A673 (cell line): ENCODE results near the gene SLC37A3. TPM values are rescaled to one million over a fixed set of nuclear protein-coding genes. Genes with fewer than 3 reads are reported as not detected.

Experiments used
- BruUV-seq: library from RNA; stranded (reverse); fragments of 400-500 nt; replicated peaks from 2 replicates; lab custom pipeline; 2021; lab: Mats Ljungman, UMichigan
- CTCF ChIA-PET: fragments of 300-600 bp; sonication (Branson Sonifier 250); formaldehyde crosslinking; loops from one replicate; lab custom pipeline; 2022; ENCODE audit warnings: antibody characterized with exemption; lab: Charles Lee
- POLR2A ChIA-PET: fragments of 300-600 bp; sonication (Branson Sonifier 250); formaldehyde crosslinking; loops from one replicate; lab custom pipeline; 2022; ENCODE audit warnings: antibody characterized with exemption; ENCODE audit not compliant: low non-redundant PET; lab: Charles Lee
- DNase-seq: peaks from one replicate; pipeline ENCODE4 v3.0.0-alpha.2; 2015; ENCODE audit warnings: low spot score
- H3K27ac ChIP-seq: fragments of 200-600 bp; sonication (generic); 2 replicates; pipeline ENCODE4 v1.5.1; 2016; ENCODE audit warnings: mixed run types, low read depth, mild to moderate bottlenecking, mixed read lengths, antibody characterized with exemption, low read length; ENCODE audit not compliant: poor library complexity, severe bottlenecking
- H3K27me3 ChIP-seq: fragments of 200-600 bp; sonication (generic); replicated peaks from 2 replicates; pipeline ENCODE4 v1.6.1; 2017; ENCODE audit warnings: mixed run types, low read depth, mild to moderate bottlenecking, mixed read lengths, antibody characterized with exemption, low read length; ENCODE audit not compliant: insufficient read depth, poor library complexity
- H3K36me3 ChIP-seq: fragments of 200-600 bp; sonication (generic); 2 replicates; pipeline ENCODE4 v1.6.1; 2016; ENCODE audit warnings: mixed run types, mild to moderate bottlenecking, mixed read lengths, antibody characterized with exemption, low read length; ENCODE audit not compliant: insufficient read depth, poor library complexity, severe bottlenecking
- H3K4me1 ChIP-seq: fragments of 200-600 bp; sonication (generic); 2 replicates; pipeline ENCODE4 v1.6.1; 2017; ENCODE audit warnings: mixed run types, mild to moderate bottlenecking, mixed read lengths, antibody characterized with exemption, low read length; ENCODE audit not compliant: insufficient read depth, poor library complexity, severe bottlenecking
- H3K4me3 ChIP-seq: fragments of 200-600 bp; sonication (generic); 2 replicates; pipeline ENCODE4 v1.5.1; 2016; ENCODE audit warnings: low read depth, mixed run types, mild to moderate bottlenecking, mixed read lengths, low read length; ENCODE audit not compliant: poor library complexity, severe bottlenecking
- H3K9me3 ChIP-seq: fragments of 200-600 bp; sonication (generic); 2 replicates; pipeline ENCODE4 v1.6.1; 2016; ENCODE audit warnings: mixed run types, low read depth, mild to moderate bottlenecking, mixed read lengths, antibody characterized with exemption, low read length; ENCODE audit not compliant: poor library complexity, severe bottlenecking
- EZH2 ChIP-seq: fragments of 200-600 bp; sonication (generic); IDR thresholded peaks from 2 replicates; pipeline ENCODE4 v1.6.1; 2017; ENCODE audit warnings: borderline replicate concordance, low read depth, mild to moderate bottlenecking, mixed read lengths, antibody characterized with exemption, low read length; ENCODE audit not compliant: poor library complexity, severe bottlenecking
- intact Hi-C: fragments of 100-400 bp; cut with micrococcal nuclease; formaldehyde crosslinking; loops from one replicate; pipeline ENCODE4 v1.10.0; 2022; ENCODE audit not compliant: unreplicated experiment
- total RNA-seq: library from RNA; stranded (reverse); gene quantifications from 2 replicates; pipeline ENCODE4 v1.2.3, GENCODE V29; 2021
- TF ChIP-seq, protein P1 (sequence below): fragments of 300-800, 200-600 bp; sonication (generic); conservative IDR thresholded peaks from 2 replicates; pipeline ENCODE4 v1.5.1; 2017; ENCODE audit warnings: low read depth, mild to moderate bottlenecking, antibody characterized with exemption, low read length, moderate library complexity, mixed read lengths

The SLC37A3 gene
- total RNA-seq, 1 experiment from 2014 or later, result 34.7 TPM

DNA sequence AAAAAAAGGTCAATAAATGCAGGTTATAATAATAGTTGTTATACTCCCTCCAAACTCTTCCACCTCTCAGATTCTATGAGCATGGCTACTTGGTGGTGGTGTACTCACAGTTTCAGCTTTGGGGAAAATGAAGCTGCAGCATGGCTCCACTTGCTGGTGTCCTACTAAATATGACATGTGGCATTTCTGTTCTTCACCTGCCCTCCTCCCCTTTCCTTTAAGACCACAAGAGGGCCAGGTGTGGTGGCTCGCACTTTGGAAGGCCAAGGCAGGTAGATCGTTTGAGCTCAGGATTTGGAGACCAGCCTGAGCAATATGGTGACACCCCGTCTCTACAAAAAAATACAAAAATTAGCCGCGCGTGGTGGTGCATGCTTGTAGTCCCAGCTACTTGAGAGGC, 101.1 kb downstream of the SLC37A3 start:
- Histone ChIP-seq H3K27me3 (no peaks in the 10 kb centered on the region), H3K4me3 (no peak overlapping the region), H3K27ac (no peak overlapping the region), H3K9me3 (no peaks in the 10 kb centered on the region), H3K36me3 (no peaks in the 10 kb centered on the region), H3K4me1 (no peaks in the 10 kb centered on the region)
- POLR2A ChIA-PET, result no interaction called here
- no peak for TF ChIP-seq EZH2
- TF ChIP-seq, protein P1, sequence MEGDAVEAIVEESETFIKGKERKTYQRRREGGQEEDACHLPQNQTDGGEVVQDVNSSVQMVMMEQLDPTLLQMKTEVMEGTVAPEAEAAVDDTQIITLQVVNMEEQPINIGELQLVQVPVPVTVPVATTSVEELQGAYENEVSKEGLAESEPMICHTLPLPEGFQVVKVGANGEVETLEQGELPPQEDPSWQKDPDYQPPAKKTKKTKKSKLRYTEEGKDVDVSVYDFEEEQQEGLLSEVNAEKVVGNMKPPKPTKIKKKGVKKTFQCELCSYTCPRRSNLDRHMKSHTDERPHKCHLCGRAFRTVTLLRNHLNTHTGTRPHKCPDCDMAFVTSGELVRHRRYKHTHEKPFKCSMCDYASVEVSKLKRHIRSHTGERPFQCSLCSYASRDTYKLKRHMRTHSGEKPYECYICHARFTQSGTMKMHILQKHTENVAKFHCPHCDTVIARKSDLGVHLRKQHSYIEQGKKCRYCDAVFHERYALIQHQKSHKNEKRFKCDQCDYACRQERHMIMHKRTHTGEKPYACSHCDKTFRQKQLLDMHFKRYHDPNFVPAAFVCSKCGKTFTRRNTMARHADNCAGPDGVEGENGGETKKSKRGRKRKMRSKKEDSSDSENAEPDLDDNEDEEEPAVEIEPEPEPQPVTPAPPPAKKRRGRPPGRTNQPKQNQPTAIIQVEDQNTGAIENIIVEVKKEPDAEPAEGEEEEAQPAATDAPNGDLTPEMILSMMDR, result no peak
- CTCF ChIA-PET, result no interaction called here
- intact Hi-C loops, result no loop called here
- BruUV-seq, result no TSS peak
- no peak for DNase-seq

DNA sequence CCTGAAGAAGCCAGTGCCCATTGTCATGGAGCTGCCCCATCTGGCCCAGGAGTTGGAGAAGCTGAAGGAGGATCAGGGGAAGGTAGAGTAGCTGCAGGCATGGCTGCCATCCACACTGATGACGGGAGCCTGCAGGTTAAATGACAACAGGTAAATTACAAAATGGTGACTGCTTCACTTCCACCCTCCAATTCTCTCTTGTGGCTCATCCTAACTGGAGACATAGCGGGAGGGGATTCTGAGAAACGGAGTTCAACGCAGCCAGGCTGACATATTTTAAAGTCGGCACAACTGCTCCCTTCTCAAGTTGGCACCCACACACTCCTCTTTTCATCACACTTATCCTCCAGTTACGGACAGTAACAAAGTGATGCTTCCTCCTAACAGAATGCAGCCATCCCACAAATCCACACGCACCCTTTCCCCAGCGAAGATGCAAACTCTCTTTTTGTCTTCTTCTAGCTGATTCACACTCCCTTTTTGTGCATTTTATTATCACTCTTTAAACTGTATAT, 103.0 kb downstream of the SLC37A3 start:
- Histone ChIP-seq H3K36me3 (no peaks in the 10 kb centered on the region), H3K4me3 (no peak overlapping the region), H3K4me1 (no peaks in the 10 kb centered on the region), H3K27ac (no peak overlapping the region), H3K9me3 (no peaks in the 10 kb centered on the region), H3K27me3 (no peaks in the 10 kb centered on the region)
- no peak for DNase-seq
- BruUV-seq, result no TSS peak
- TF ChIP-seq EZH2, result no peak
- TF ChIP-seq, protein P1, result no peak
- intact Hi-C loops, result no loop called here
- CTCF ChIA-PET, result no interaction called here
- POLR2A ChIA-PET, result no interaction called here

DNA sequence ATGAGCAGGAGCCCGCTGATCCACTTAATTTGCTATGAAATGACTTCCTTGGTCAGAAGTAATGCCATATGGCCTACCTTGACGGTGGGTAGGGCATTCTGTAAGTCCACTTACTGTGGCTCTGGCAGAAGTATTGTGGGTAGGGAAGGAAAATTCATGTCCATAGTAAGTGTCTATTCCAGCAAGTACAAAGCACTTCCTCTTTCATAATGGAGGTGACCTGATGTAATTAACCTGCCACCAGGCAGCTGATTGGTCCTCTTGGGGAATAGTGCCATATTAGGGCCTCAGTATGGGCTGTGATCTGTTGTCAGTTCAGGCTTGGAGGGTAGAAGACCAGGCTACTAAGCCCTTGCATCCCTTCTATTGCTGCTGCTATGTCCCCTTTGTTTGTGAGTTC, 103.9 kb downstream of the SLC37A3 start:
- intact Hi-C loops, result no loop called here
- TF ChIP-seq, protein P1, result no peak
- no peak for TF ChIP-seq EZH2
- ChIA-PET CTCF (no interaction called here), POLR2A (no interaction called here)
- Histone ChIP-seq H3K27me3 (no peaks in the 10 kb centered on the region), H3K9me3 (no peaks in the 10 kb centered on the region), H3K4me3 (no peak overlapping the region), H3K27ac (no peak overlapping the region), H3K36me3 (no peaks in the 10 kb centered on the region), H3K4me1 (no peaks in the 10 kb centered on the region)
- no TSS peak for BruUV-seq
- DNase-seq, result no peak
